Activated CD8-positive, alpha-beta memory T cell treated with anti-CD3 and anti-CD28 coated beads, Interleukin-2, amount 10 ng/mL, durations not matched to agents 7 days and 5 days (primary cell): Measurements from ENCODE around the gene FAM78B. TPM values are rescaled to one million over a fixed set of nuclear protein-coding genes. Genes with fewer than 3 reads are reported as not detected.

ENCODE experiments used
- ATAC-seq: fragments of 150-1000 bp; cut with Tn5 transposase; one replicate; pipeline ENCODE4 v1.10.0; 2021; ENCODE audit warnings: moderate library complexity
- CTCF ChIA-PET: fragments of 350-600 bp; sonication (Branson Sonifier 250); formaldehyde crosslinking; loops from one replicate; lab custom pipeline; 2021; ENCODE audit warnings: antibody characterized with exemption; lab: Charles Lee
- DNase-seq: peaks from one replicate; pipeline ENCODE4 v3.0.0-alpha.2; 2020
- H3K27ac Mint-ChIP-seq: one replicate; pipeline ENCODE4 v1.8.0; 2021; ENCODE audit warnings: mild to moderate bottlenecking, mixed read lengths
- H3K27me3 Mint-ChIP-seq: one replicate; pipeline ENCODE4 v1.8.0; 2021; ENCODE audit warnings: mixed read lengths
- H3K36me3 Mint-ChIP-seq: one replicate; pipeline ENCODE4 v1.8.0; 2021; ENCODE audit warnings: mild to moderate bottlenecking, mixed read lengths
- H3K4me1 Mint-ChIP-seq: one replicate; pipeline ENCODE4 v1.8.0; 2021; ENCODE audit warnings: mixed read lengths
- H3K4me3 Mint-ChIP-seq: one replicate; pipeline ENCODE4 v1.8.0; 2021; ENCODE audit warnings: mild to moderate bottlenecking, moderate library complexity, mixed read lengths
- H3K9me3 Mint-ChIP-seq: one replicate; pipeline ENCODE4 v1.8.0; 2022; ENCODE audit warnings: low read depth, mixed read lengths
- total RNA-seq, 2 experiments: library from RNA; stranded (reverse); gene quantifications; one replicate each; pipeline ENCODE4 v1.2.3, GENCODE V29; 2021

FAM78B gene
- total RNA-seq, 2 experiments from 2014 or later = 0.15 to 0.82 TPM

- no peak for ATAC-seq
- no peaks in the 10 kb centered on the region for H3K36me3 Mint-ChIP-seq
- CTCF ChIA-PET = no interaction called here
- no peaks in the 10 kb centered on the region for H3K9me3 Mint-ChIP-seq
- H3K4me1 Mint-ChIP-seq = no peaks in the 10 kb centered on the region
- H3K27me3 Mint-ChIP-seq = no peaks in the 10 kb centered on the region
- no peak overlapping the region for H3K4me3 Mint-ChIP-seq
- H3K27ac Mint-ChIP-seq = no peak overlapping the region
- DNase-seq = no peak
Observed at GRCh38 chr1:166122873-166123466, 43.8 kb downstream of the FAM78B start.

- no peaks in the 10 kb centered on the region for H3K27me3 Mint-ChIP-seq
Observed at GRCh38 chr1:166121010-166121409, 45.8 kb downstream of the FAM78B start.

GRCh38 chr1:166120281-166120680 is 46.5 kb downstream of the FAM78B start:
- CTCF ChIA-PET = no interaction called here
- Mint-ChIP-seq H3K9me3 (no peaks in the 10 kb centered on the region), H3K4me3 (no peak overlapping the region), H3K27me3 (no peaks in the 10 kb centered on the region), H3K36me3 (no peaks in the 10 kb centered on the region), H3K27ac (no peak overlapping the region), H3K4me1 (no peaks in the 10 kb centered on the region)
- ATAC-seq (no peak), DNase-seq (no peak)

More at GRCh38 chr1:166121010-166121409, 45.8 kb downstream of the FAM78B start:
- no peak overlapping the region for H3K27ac Mint-ChIP-seq
- ATAC-seq (no peak), DNase-seq (no peak)
- H3K4me3 Mint-ChIP-seq = no peak overlapping the region
- H3K9me3 Mint-ChIP-seq = no peaks in the 10 kb centered on the region
- H3K4me1 Mint-ChIP-seq = no peaks in the 10 kb centered on the region
- H3K36me3 Mint-ChIP-seq = no peaks in the 10 kb centered on the region
- CTCF ChIA-PET = no interaction called here

- CTCF ChIA-PET = no interaction called here
- no peak for ATAC-seq
- Mint-ChIP-seq H3K27me3 (no peaks in the 10 kb centered on the region), H3K4me3 (no peak overlapping the region), H3K27ac (no peak overlapping the region), H3K36me3 (no peaks in the 10 kb centered on the region), H3K4me1 (no peaks in the 10 kb centered on the region), H3K9me3 (no peaks in the 10 kb centered on the region)
- DNase-seq = no peak
Observed at GRCh38 chr1:166119471-166119965, 47.3 kb downstream of the FAM78B start.

GRCh38 chr1:166117776-166118175 is 49.0 kb downstream of the FAM78B start:
- Mint-ChIP-seq H3K27me3 (no peaks in the 10 kb centered on the region), H3K4me1 (no peaks in the 10 kb centered on the region), H3K4me3 (no peak overlapping the region), H3K36me3 (no peaks in the 10 kb centered on the region), H3K9me3 (no peaks in the 10 kb centered on the region), H3K27ac (no peak overlapping the region)
- CTCF ChIA-PET = interaction anchor here (0.5 kb wide), 1 partner anchor 779 kb away, joined by 3 read pairs; no protein-coding TSS in a partner anchor
- DNase-seq (no peak), ATAC-seq (no peak)

- Mint-ChIP-seq H3K36me3 (no peaks in the 10 kb centered on the region), H3K27me3 (no peaks in the 10 kb centered on the region), H3K4me3 (no peak overlapping the region)
Observed at GRCh38 chr1:166116026-166116425, 50.8 kb downstream of the FAM78B start.

GRCh38 chr1:166114419-166114818 is 52.4 kb downstream of the FAM78B start:
- no peaks in the 10 kb centered on the region for H3K9me3 Mint-ChIP-seq
- no peaks in the 10 kb centered on the region for H3K36me3 Mint-ChIP-seq
- H3K27ac Mint-ChIP-seq = no peak overlapping the region
- DNase-seq (no peak), ATAC-seq (no peak)
- H3K4me3 Mint-ChIP-seq = no peak overlapping the region
- CTCF ChIA-PET = no interaction called here
- H3K4me1 Mint-ChIP-seq = no peaks in the 10 kb centered on the region
- H3K27me3 Mint-ChIP-seq = no peaks in the 10 kb centered on the region

More at GRCh38 chr1:166116026-166116425, 50.8 kb downstream of the FAM78B start:
- no peak overlapping the region for H3K27ac Mint-ChIP-seq
- DNase-seq (no peak), ATAC-seq (no peak)
- CTCF ChIA-PET = no interaction called here
- no peaks in the 10 kb centered on the region for H3K9me3 Mint-ChIP-seq
- no peaks in the 10 kb centered on the region for H3K4me1 Mint-ChIP-seq

- no peak overlapping the region for H3K27ac Mint-ChIP-seq
- no peaks in the 10 kb centered on the region for H3K9me3 Mint-ChIP-seq
- no peaks in the 10 kb centered on the region for H3K36me3 Mint-ChIP-seq
- no peak overlapping the region for H3K4me3 Mint-ChIP-seq
- DNase-seq (no peak), ATAC-seq (no peak)
- H3K27me3 Mint-ChIP-seq = no peaks in the 10 kb centered on the region
- CTCF ChIA-PET = no interaction called here
- no peaks in the 10 kb centered on the region for H3K4me1 Mint-ChIP-seq
Observed at GRCh38 chr1:166113630-166114029, 53.2 kb downstream of the FAM78B start.

GRCh38 chr1:166113031-166113430 is 53.8 kb downstream of the FAM78B start:
- no peaks in the 10 kb centered on the region for H3K9me3 Mint-ChIP-seq
- no peak for ATAC-seq
- no peak overlapping the region for H3K27ac Mint-ChIP-seq
- no peaks in the 10 kb centered on the region for H3K27me3 Mint-ChIP-seq
- DNase-seq = no peak
- H3K36me3 Mint-ChIP-seq = no peaks in the 10 kb centered on the region
- no peaks in the 10 kb centered on the region for H3K4me1 Mint-ChIP-seq
- H3K4me3 Mint-ChIP-seq = no peak overlapping the region
- CTCF ChIA-PET = no interaction called here

- Mint-ChIP-seq H3K27me3 (no peaks in the 10 kb centered on the region), H3K36me3 (no peaks in the 10 kb centered on the region), H3K27ac (no peak overlapping the region), H3K9me3 (no peaks in the 10 kb centered on the region), H3K4me3 (no peak overlapping the region), H3K4me1 (no peaks in the 10 kb centered on the region)
- no peak for DNase-seq
- no peak for ATAC-seq
- CTCF ChIA-PET = no interaction called here
Observed at GRCh38 chr1:166112425-166112824, 54.4 kb downstream of the FAM78B start.

- DNase-seq = no peak
- Mint-ChIP-seq H3K9me3 (no peaks in the 10 kb centered on the region), H3K36me3 (no peaks in the 10 kb centered on the region), H3K27ac (no peak overlapping the region), H3K4me3 (no peak overlapping the region), H3K4me1 (no peaks in the 10 kb centered on the region), H3K27me3 (no peaks in the 10 kb centered on the region)
- CTCF ChIA-PET = no interaction called here
- ATAC-seq = no peak
Observed at GRCh38 chr1:166111430-166111829, 55.4 kb downstream of the FAM78B start.

GRCh38 chr1:166090244-166090643 is 76.6 kb downstream of the FAM78B start:
- Mint-ChIP-seq H3K27ac (no peak overlapping the region), H3K9me3 (no peaks in the 10 kb centered on the region), H3K27me3 (no peaks in the 10 kb centered on the region), H3K4me3 (no peak overlapping the region), H3K36me3 (no peaks in the 10 kb centered on the region), H3K4me1 (no peaks in the 10 kb centered on the region)
- no peak for DNase-seq
- CTCF ChIA-PET = no interaction called here
- ATAC-seq = no peak

- Mint-ChIP-seq H3K4me1 (no peaks in the 10 kb centered on the region), H3K9me3 (no peaks in the 10 kb centered on the region), H3K4me3 (no peak overlapping the region), H3K27ac (no peak overlapping the region), H3K36me3 (no peaks in the 10 kb centered on the region), H3K27me3 (no peaks in the 10 kb centered on the region)
- CTCF ChIA-PET = no interaction called here
- no peak for DNase-seq
- ATAC-seq = no peak
Observed at GRCh38 chr1:166089804-166090203, 77.0 kb downstream of the FAM78B start.

GRCh38 chr1:166088572-166088955 is 78.2 kb downstream of the FAM78B start:
- DNase-seq (no peak), ATAC-seq (no peak)
- CTCF ChIA-PET = no interaction called here
- no peak overlapping the region for H3K27ac Mint-ChIP-seq
- H3K4me3 Mint-ChIP-seq = no peak overlapping the region
- no peaks in the 10 kb centered on the region for H3K27me3 Mint-ChIP-seq
- H3K4me1 Mint-ChIP-seq = peaks cover 2% of the 10 kb centered on the region
- no peaks in the 10 kb centered on the region for H3K36me3 Mint-ChIP-seq
- no peaks in the 10 kb centered on the region for H3K9me3 Mint-ChIP-seq
